ENCODE measurements around the gene ALDH7A1.
A peak's percentile ranks its signal among the peaks of the same experiment; 100 is the strongest.

ALDH7A1 gene

DNA sequence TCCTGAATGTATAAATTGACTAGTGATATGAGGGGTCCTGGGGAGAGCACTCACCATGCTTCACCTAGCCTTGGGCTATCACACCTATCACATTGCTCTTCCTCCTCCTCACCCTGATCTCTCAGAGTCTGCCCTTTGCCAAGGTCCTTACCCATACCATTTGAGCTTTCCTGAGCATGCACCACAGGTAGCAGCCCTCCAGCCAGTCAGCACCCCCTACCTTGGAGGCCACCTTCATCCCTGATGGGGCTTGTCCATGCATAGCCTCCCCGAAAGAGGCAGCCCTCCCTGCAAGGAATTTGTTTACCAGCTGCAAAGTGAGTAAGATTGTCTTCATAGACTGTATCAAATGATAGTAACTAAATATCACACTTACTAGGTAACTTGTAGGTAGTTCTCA, 83.1 kb downstream of the ALDH7A1 start:
- no peak for DNase-seq
- TF ChIP-seq, protein P1, sequence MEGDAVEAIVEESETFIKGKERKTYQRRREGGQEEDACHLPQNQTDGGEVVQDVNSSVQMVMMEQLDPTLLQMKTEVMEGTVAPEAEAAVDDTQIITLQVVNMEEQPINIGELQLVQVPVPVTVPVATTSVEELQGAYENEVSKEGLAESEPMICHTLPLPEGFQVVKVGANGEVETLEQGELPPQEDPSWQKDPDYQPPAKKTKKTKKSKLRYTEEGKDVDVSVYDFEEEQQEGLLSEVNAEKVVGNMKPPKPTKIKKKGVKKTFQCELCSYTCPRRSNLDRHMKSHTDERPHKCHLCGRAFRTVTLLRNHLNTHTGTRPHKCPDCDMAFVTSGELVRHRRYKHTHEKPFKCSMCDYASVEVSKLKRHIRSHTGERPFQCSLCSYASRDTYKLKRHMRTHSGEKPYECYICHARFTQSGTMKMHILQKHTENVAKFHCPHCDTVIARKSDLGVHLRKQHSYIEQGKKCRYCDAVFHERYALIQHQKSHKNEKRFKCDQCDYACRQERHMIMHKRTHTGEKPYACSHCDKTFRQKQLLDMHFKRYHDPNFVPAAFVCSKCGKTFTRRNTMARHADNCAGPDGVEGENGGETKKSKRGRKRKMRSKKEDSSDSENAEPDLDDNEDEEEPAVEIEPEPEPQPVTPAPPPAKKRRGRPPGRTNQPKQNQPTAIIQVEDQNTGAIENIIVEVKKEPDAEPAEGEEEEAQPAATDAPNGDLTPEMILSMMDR (IDR thresholded peaks at IDR 0.05; ENCODE audit: low read depth, low read length, missing control alignments): no peak
- Histone ChIP-seq H3K4me3 (ENCODE audit: low read depth, low read length) (no peak overlapping the region), H3K36me3 (replicated peaks) (no peaks in the 10 kb centered on the region), H3K27me3 (replicated peaks) (no peaks in the 10 kb centered on the region), H3K27ac (no peak overlapping the region)
- in situ Hi-C loops (cut with HindIII; ENCODE audit: low pct_ligation_motif_present, low sequenced_read_pairs): no loop called here

DNA sequence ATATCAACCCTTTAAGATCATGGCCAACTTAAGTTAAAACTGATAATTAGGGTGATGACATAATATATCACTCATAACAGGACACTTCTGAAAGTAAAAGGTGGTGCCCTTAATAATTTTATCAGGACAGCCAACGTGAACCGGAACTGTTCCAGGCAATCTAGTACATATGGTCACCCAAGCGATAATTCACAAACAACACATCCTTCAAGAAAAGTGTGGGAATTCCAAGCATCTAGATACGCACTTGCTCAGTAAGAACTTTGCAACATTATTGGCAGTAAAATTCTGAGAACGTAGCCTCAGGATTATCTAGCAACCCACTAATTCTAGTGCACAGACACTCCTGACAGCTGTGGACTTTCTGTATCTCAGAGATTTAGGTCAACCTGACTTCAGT, 85.7 kb downstream of the ALDH7A1 start:
- no peaks in the 10 kb centered on the region for H3K27me3 ChIP-seq (replicated peaks)
- DNase-seq: no peak
- no peak overlapping the region for H3K4me3 ChIP-seq (ENCODE audit: low read depth, low read length)
- TF ChIP-seq, protein P1 (IDR thresholded peaks at IDR 0.05; ENCODE audit: low read depth, low read length, missing control alignments): no peak
- in situ Hi-C loops (cut with HindIII; ENCODE audit: low pct_ligation_motif_present, low sequenced_read_pairs): no loop called here
- H3K27ac ChIP-seq: peak overlapping the region; percentile 58
- no peaks in the 10 kb centered on the region for H3K36me3 ChIP-seq (replicated peaks)

DNA sequence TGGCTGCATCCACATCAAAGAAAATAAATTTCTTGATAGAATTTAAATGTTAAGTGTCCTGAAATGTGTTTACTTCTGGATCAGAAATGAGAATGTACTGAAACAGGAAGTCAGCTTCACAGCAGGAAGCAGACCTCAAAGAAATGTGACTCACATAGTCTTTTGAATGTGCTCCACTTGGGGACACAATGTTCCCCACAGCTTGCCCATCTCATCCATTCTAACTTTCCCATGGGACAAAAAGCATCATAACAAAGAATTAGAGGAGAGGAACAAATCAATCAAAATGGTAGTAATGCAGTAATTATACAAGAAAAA, 86.1 kb downstream of the ALDH7A1 start:
- no peaks in the 10 kb centered on the region for H3K36me3 ChIP-seq (replicated peaks)
- H3K4me3 ChIP-seq (ENCODE audit: low read depth, low read length): no peak overlapping the region
- in situ Hi-C loops (cut with HindIII; ENCODE audit: low pct_ligation_motif_present, low sequenced_read_pairs): no loop called here
- peak overlapping the region; percentile 58 for H3K27ac ChIP-seq
- TF ChIP-seq, protein P1 (IDR thresholded peaks at IDR 0.05; ENCODE audit: low read depth, low read length, missing control alignments): no peak
- peak; percentile 65 for DNase-seq
- no peaks in the 10 kb centered on the region for H3K27me3 ChIP-seq (replicated peaks)

DNA sequence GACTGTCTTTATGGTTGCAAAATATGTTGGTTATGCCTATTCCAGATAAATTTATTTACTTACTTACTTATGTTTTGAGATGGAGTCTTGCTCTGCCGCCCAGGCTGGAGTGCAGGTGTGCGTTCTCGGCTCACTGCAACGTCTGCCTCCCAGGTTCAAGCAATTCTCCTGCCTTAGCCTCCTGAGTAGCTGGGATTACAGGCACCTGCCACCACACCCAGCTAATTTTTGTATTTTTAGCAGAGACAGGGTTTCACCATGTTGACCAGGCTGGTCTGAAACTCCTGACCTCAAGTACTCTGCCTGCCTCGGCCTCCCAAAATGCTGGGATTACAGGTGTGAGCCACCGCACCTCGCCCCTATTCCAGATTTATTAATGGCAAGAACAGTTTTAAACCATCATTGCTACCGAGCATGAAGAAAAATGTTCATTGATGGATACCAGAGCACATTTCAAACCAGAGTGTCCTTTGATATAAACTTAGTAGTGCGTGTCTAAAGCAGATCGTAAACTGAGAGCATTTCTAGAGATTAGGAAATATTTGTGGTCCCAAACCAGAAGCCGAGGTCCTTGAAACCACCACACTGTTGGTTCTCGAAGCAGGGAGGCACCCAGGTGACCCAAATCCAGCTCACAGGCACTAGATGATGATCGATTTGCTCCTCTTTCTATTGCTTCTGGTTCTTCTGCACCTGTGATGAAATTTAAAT, 86.6 kb downstream of the ALDH7A1 start:
- DNase-seq: no peak
- TF ChIP-seq, protein P1 (IDR thresholded peaks at IDR 0.05; ENCODE audit: low read depth, low read length, missing control alignments): no peak
- no peak overlapping the region for H3K4me3 ChIP-seq (ENCODE audit: low read depth, low read length)
- no peaks in the 10 kb centered on the region for H3K36me3 ChIP-seq (replicated peaks)
- H3K27ac ChIP-seq: peak overlapping the region; percentile 58
- in situ Hi-C loops (cut with HindIII; ENCODE audit: low pct_ligation_motif_present, low sequenced_read_pairs): no loop called here
- no peaks in the 10 kb centered on the region for H3K27me3 ChIP-seq (replicated peaks)

DNA sequence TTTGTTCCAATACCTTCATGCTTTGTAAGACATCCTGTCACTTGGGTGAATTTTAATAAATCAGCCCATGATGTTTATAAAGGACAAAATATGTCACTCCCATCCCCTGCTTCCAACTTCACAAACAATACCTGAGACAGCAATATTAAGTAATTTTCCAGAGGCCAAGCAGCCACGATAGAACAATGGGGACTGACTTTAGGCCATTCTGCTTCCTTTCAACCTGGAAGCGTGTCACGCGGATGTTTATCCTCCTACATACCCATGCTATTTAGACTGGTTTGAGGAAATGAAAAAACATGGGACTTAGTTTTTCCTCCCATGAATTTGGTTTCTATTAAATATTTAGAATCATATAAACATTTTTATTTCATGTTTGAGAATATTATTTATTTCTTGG, 88.9 kb downstream of the ALDH7A1 start:
- no peaks in the 10 kb centered on the region for H3K27me3 ChIP-seq (replicated peaks)
- H3K4me3 ChIP-seq (ENCODE audit: low read depth, low read length): no peak overlapping the region
- no peak for DNase-seq
- H3K27ac ChIP-seq: no peak overlapping the region
- no peaks in the 10 kb centered on the region for H3K36me3 ChIP-seq (replicated peaks)
- in situ Hi-C loops (cut with HindIII; ENCODE audit: low pct_ligation_motif_present, low sequenced_read_pairs): no loop called here
- TF ChIP-seq, protein P1 (IDR thresholded peaks at IDR 0.05; ENCODE audit: low read depth, low read length, missing control alignments): no peak

DNA sequence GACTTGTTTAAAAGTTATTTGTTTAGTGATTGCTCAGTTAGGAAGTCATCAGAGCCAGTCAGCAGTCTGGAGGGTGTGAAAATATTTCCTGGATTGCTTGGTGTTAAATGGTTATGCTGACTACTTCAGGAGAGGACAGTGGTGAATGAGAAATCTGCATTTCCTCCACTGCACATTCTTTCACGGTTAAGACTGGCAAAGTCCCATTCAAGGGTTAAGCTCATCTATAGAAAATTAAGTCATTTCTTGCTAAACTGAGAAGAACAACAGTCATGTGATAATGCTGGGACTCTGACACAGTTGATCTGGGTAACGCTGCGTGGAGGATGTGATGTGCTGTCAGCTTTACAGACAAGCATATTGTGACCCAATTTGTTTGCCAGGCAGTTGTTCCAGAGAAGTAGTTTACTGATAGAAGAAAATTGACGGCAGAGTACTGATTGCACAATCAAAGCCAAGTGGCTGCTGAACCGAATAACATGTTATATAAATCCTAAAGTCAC, 91.4 kb downstream of the ALDH7A1 start:
- TF ChIP-seq, protein P1 (IDR thresholded peaks at IDR 0.05; ENCODE audit: low read depth, low read length, missing control alignments): no peak
- Histone ChIP-seq H3K27ac (peak overlapping the region; percentile 1), H3K27me3 (replicated peaks) (no peaks in the 10 kb centered on the region), H3K36me3 (replicated peaks) (no peaks in the 10 kb centered on the region), H3K4me3 (ENCODE audit: low read depth, low read length) (no peak overlapping the region)
- in situ Hi-C loops (cut with HindIII; ENCODE audit: low pct_ligation_motif_present, low sequenced_read_pairs): no loop called here
- peak; percentile 45 for DNase-seq

Data from brain microvascular endothelial cell (primary cell).